ENCODE measurements around the gene CSTPP1. TPM values are rescaled to one million over a fixed set of nuclear protein-coding genes. Genes with fewer than 3 reads are reported as not detected.
"Not testable (repeated sequence)": the region's sequence is repeated elsewhere in the genome, so short reads cannot be mapped to it uniquely, and the experiment has no call there.

CSTPP1 gene
- total and polyA plus RNA-seq, 2 of the 4 experiments (the other 2 are of a cell fraction) = 22.0 to 35.7 TPM

DNA sequence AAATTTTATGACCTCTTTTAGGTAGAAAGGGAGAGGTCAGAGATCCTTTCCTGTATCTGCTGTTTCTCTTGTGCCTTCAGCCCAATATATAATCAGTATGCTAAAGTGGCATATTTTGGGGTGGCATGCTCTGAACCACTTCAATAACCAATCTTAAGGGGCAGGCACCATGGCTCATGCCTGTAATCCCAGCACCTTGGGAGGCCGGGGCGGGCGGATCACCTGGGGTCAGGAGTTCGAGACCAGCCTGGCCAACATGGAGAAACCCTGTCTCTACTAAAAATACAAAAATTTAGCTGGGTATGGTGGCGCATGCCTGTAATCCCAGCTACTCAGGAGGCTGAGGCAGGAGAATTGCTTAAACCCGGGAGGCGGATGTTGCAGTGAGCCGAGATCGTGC lies 261.6 kb downstream of the CSTPP1 start:
- H3K23ac ChIP-seq (ENCODE audit: low read depth, low read length); BruUV-seq (replicated peaks); CTCF ChIA-PET; H4K91ac ChIP-seq (ENCODE audit: insufficient read depth, low read depth, low read length); H2AFZ ChIP-seq (replicated peaks; ENCODE audit: low read length, poor library complexity); H3K18ac ChIP-seq (ENCODE audit: low read depth, low read length); in situ Hi-C loops (cut with MboI; ENCODE audit: low sequenced_read_pairs); H3K79me1 ChIP-seq (ENCODE audit: low read depth in 1 of 2, low read length in 2 of 2); H4K20me1 ChIP-seq (ENCODE audit: insufficient read depth, low read length); H3K4ac ChIP-seq (ENCODE audit: low read depth, low read length); POLR2A ChIA-PET (ENCODE audit: unreplicated experiment); H2BK15ac ChIP-seq (ENCODE audit: low read depth, low read length); H3K9me3 ChIP-seq (ENCODE audit: control insufficient read depth, insufficient read depth, low read length); H3K56ac ChIP-seq (ENCODE audit: extremely low read depth, insufficient read depth, low read length); H4K8ac ChIP-seq (ENCODE audit: low read depth in 2 of 2, low read length in 2 of 2); H2BK20ac ChIP-seq (ENCODE audit: low read depth, low read length); H2BK5ac ChIP-seq (ENCODE audit: low read depth, low read length, poor library complexity, severe bottlenecking); dilution Hi-C loops (cut with HindIII; ENCODE audit: low sequenced_read_pairs, unreplicated experiment); H2AK5ac ChIP-seq (ENCODE audit: low read depth, low read length); ATAC-seq (ENCODE audit: low read depth); intact Hi-C loops (cut with micrococcal nuclease); H2BK120ac ChIP-seq (ENCODE audit: low read depth, low read length); H3K36me3 ChIP-seq (ENCODE audit: control insufficient read depth, insufficient read depth, low read length); DNase-seq; H3K9me1 ChIP-seq (ENCODE audit: insufficient read depth, low read length); H3K4me3 ChIP-seq (ENCODE audit: insufficient read depth, low read depth, low read length); H3K4me1 ChIP-seq (ENCODE audit: control insufficient read depth, insufficient read depth, low read length); H3K27ac ChIP-seq (ENCODE audit: insufficient read depth, low read length); H3K4me2 ChIP-seq (ENCODE audit: low read depth, low read length); H4K5ac ChIP-seq (ENCODE audit: low read depth, low read length); H3K14ac ChIP-seq (replicated peaks; ENCODE audit: low read depth, low read length); H2AK9ac ChIP-seq (replicated peaks; ENCODE audit: low read depth, low read length, poor library complexity); H3K9ac ChIP-seq (ENCODE audit: low read depth, low read length): not testable (repeated sequence)
- no CpG with 5 or more reads among the region's 9 CpGs for WGBS, 2 experiments (ENCODE audit: extremely low coverage in 2 of 2, insufficient read length in 1 of 2)
- H3K27me3 ChIP-seq (ENCODE audit: control insufficient read depth, insufficient read depth, low read length) = peaks cover 20% of the 10 kb centered on the region
